GM19452 (cell line): ENCODE data around the gene COPS6.
A peak's percentile ranks its signal among the peaks of the same experiment; 100 is the strongest.
"Not testable (repeated sequence)": the region's sequence is repeated elsewhere in the genome, so short reads cannot be mapped to it uniquely, and the experiment has no call there.

Experiments used
- ATAC-seq: cut with Tn5 transposase; IDR thresholded peaks from one replicate; pipeline ENCODE4 v1.9.1; 2021; ENCODE audit not compliant: unreplicated experiment

The COPS6 gene

GRCh38 chr7:100126239-100126930, 37.6 kb downstream of the COPS6 start:
- ATAC-seq = peak; percentile 26

DNA sequence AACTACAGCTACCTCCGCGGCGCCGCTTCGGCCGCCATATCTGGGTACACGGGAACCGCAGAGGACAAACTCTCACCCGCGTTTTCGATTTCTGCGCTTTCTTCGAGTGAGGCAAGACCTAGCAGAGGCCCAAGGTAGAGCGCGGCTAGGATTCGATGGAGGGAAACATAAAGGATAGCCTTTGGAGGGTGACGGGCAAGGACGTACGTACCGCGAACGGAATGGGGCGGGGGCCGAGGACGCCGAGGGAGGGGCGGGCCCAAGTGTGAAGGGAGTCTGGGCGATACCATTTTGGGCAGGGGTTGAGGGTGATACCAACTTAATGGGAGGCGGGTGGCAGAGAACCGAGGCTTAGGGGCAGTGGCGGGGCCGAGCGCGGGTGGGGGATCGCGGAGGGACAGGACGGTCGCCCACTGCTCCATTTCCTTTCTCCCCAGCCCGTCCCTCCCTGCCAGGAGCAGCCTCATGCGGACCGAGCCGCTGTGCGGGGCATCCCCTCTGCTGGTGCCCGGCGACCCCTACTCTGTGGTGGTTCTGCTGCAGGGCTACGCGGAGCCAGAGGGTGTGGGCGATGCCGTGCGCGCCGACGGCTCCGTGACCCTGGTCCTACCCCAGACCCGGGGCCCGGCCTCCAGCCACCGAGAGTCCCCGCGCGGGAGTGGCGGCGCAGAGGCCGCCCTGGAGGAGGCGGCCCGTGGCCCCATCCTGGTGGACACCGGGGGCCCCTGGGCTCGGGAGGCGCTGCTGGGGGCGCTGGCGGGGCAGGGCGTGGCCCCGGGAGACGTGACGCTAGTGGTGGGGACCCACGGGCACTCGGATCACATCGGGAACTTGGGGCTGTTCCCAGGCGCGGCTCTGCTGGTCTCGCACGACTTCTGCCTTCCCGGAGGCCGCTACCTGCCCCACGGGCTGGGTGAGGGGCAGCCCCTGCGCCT, 38.4 kb downstream of the COPS6 start, which contains the start of gene MBLAC1:
TSS of gene MBLAC1 (plus strand) at position 37 of the 935 bp plus-strand sequence. CDS start at position 466, 429 bp downstream.
- ATAC-seq = peak; percentile 50

DNA sequence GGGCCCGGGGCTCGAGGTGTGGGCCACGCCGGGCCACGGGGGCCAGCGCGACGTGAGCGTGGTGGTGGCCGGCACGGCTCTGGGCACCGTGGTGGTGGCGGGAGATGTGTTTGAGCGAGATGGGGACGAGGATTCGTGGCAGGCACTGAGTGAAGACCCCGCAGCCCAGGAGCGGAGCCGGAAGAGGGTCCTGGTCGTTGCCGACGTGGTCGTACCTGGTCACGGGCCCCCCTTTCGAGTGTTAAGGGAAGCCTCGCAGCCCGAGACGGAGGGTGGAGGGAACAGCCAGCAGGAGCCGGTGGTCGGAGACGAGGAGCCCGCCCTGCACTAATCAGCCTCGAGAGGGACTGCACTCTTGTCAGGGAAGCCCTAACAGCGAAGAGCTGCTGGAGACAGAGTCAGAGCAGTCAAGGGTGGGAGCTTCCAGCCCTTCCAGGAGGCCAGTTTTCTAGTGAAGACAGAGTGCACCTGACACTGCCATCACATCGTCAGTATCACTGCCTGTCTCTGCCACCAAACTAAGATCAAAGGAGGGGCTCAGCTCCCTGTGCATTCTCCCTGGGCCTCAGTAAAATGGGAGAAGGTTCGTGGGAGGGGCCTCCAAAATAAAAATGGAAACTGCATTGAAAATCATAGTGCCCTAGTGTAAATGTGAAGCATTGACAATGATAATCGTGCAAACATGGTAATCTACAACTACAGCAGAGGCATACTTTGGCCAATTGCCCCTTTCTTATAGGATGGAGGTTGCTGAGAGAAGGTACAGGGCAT, 39.3 kb downstream of the COPS6 start:
- ATAC-seq = no peak

- ATAC-seq = no peak
Observed at GRCh38 chr7:100128637-100128963, 39.8 kb downstream of the COPS6 start.

GRCh38 chr7:100130220-100130607, 41.4 kb downstream of the COPS6 start:
- not testable (repeated sequence) for ATAC-seq

- ATAC-seq = no peak
Observed at GRCh38 chr7:100130608-100131453, 42.1 kb downstream of the COPS6 start.

- ATAC-seq = no peak
Observed at GRCh38 chr7:100132126-100132525, 43.4 kb downstream of the COPS6 start.

DNA sequence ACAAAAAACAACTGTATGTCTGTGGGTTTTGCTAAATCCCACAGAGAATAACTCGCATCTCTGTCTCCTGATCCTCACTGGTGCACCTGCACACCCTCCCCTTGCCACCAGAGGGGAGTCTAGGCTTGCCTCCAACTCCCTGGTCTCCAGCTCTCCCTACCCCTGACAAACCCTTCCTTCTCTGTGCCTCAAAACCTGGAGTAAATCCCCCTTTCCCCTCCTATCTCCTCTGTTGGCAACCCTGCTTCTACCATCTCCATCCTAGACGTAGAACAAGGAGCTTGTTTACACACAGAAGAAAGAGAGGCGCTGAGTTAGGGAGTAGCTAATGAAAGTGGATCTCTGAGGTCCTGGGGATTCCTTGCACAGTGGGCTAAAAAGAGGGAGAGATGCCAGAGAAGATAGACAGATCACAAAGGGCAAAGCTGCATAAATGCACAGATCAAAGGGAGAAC, 44.0 kb downstream of the COPS6 start:
- no peak for ATAC-seq

DNA sequence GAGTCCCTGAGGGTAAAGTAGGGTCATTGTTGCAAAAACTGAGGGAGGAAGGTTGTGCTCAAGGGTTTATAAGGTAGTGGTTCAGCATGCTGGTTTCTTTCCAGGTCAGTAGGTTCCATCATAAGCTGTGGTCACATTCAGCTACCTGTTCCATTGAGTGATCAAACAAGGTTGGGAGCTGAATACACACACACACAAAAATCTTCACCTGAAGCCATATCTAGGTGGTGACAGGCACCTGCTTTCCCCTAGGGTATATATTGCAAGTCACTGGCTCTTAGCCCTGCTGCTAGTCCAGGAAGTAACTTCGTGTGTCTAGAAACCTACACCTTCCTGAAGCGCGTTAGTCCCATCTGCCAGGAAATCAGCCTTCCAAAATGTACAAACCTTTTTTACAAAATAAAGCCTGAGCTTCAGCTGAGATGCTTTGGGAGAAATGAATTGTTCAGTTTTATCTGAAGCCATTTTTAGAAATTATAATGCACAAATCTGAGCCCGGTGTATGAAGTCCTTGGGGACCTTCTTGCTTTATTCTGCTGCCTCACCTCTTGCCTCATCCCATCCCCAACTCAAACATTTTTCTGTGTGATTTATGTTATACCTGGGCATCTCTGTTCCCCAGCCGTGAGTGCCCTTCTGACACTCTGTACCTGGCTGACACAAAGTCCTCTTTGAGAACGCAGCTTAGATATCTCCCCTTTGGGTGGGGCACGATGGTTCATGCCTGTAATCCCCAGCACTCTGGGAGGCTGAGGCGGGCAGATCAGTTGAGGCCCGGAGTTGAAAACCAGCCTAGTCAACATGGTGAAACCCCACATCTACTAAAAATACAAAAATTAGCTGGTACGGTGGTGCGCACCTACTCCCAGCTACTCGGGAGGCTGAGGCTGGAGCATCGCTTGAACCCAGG, 49.3 kb downstream of the COPS6 start:
- no peak for ATAC-seq

DNA sequence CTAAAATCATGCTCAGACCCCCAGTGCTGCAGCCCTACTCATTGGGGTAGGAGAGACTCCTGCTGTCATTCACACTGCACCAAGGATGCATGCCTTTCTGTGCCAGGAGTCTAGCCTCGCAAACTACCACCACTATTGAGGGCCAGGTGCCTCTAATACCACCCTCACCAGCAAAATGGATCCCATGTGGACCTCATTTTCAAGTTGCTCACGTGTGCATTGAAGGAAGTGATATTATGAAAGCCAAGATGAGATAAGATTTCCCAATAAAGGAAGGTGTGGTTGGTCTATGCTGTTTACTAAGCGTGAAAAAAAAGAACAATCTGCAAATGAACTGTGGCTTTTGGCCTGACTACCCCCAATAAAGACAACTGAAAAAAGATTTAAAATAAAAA, 52.8 kb downstream of the COPS6 start:
- ATAC-seq = no peak
